Uterus (tissue), 4 donors: Measurements from ENCODE around the gene ZNF12. TPM values are rescaled to one million over a fixed set of nuclear protein-coding genes. Genes with fewer than 3 reads are reported as not detected.

Experiments
- DNase-seq, 2 donors: peaks; one replicate each; pipeline ENCODE4 v3.0.0-alpha.2; 2019 to 2020
- H3K27ac ChIP-seq, 2 donors: fragments of 200-600 bp; sonication (generic); 1 replicate in 1 of 2; 2 replicates in 1 of 2; pipeline ENCODE4 v1.5.1; 2016 to 2018
- H3K27me3 ChIP-seq, 2 donors: fragments of 200-600 bp; sonication (generic); one replicate each; pipeline ENCODE4 v1.5.1; 2018 to 2019; ENCODE audit warnings: control low read depth in 1 of 2
- H3K36me3 ChIP-seq, 2 donors: fragments of 200-600 bp; sonication (generic); one replicate each; pipeline ENCODE4 v1.5.1; 2019; ENCODE audit warnings: control low read depth in 1 of 2
- H3K4me1 ChIP-seq, 2 donors: fragments of 200-600 bp; sonication (generic); one replicate each; pipeline ENCODE4 v1.5.1; 2018 to 2019; ENCODE audit warnings: control low read depth in 1 of 2
- H3K4me3 ChIP-seq, 2 donors: fragments of 200-600 bp; sonication (generic); 1 replicate in 1 of 2; 2 replicates in 1 of 2; pipeline ENCODE4 v1.5.1; 2018 to 2019; ENCODE audit warnings: mild to moderate bottlenecking in 1 of 2
- H3K9me3 ChIP-seq, 2 donors: fragments of 200-600 bp; sonication (generic); one replicate each; pipeline ENCODE4 v1.5.1; 2019; ENCODE audit warnings: control low read depth in 1 of 2
- CTCF ChIP-seq, 4 experiments: fragments of 200-600 bp in 2 of 4; fragments of 450-650 bp in 2 of 4; sonication (generic) in 2 of 4; IDR thresholded peaks; one replicate each; pipeline ENCODE4 v1.5.1; 2016 to 2019; ENCODE audit warnings: antibody characterized with exemption in 4 of 4, mild to moderate bottlenecking in 2 of 4, moderate library complexity in 1 of 4
- POLR2A ChIP-seq, 2 donors: fragments of 450-650 bp; IDR thresholded peaks; one replicate each; pipeline ENCODE4 v1.6.1; 2016; ENCODE audit warnings: antibody characterized with exemption in 2 of 2, mild to moderate bottlenecking in 1 of 2, moderate library complexity in 1 of 2
- intact Hi-C: fragments of 100-400 bp; cut with DNase I; formaldehyde crosslinking; loops from one replicate; pipeline ENCODE4 v1.15.1; 2023; ENCODE audit warnings: low total_unique reads
- total RNA-seq, 4 donors: library from RNA; depleted of rRNA in 3 of 4; stranded (reverse); fragments of >200 nt in 3 of 4; gene quantifications; one replicate each; pipeline versions ENCODE4 v1.1.0 to v1.2.4, GENCODE V29; 2014 to 2023
- donor health status: DM: yes; HTN: yes; CAD: no.

Gene ZNF12
- total RNA-seq, 4 donors from 2014 or later = 23.5 to 54.7 (median 33.9) TPM

- intact Hi-C loops = no loop called here
Measured at GRCh38 chr7:6644728-6645127, 62.0 kb downstream of the ZNF12 start.

GRCh38 chr7:6643915-6644625 is 62.7 kb downstream of the ZNF12 start:
- H3K9me3 ChIP-seq = no peaks in the 10 kb centered on the region
- DNase-seq = no peak
- H3K4me3 ChIP-seq = no peak overlapping the region
- H3K36me3 ChIP-seq = no peaks in the 10 kb centered on the region
- H3K27ac ChIP-seq = no peak overlapping the region
- H3K4me1 ChIP-seq = peaks cover 0 to 3% of the 10 kb centered on the region in 2 donors
- no peaks in the 10 kb centered on the region for H3K27me3 ChIP-seq
- intact Hi-C loops = no loop called here
- no peak for TF ChIP-seq POLR2A (IDR thresholded peaks at IDR 0.05)
- TF ChIP-seq CTCF (IDR thresholded peaks at IDR 0.05) = no peak

More at GRCh38 chr7:6644728-6645127, 62.0 kb downstream of the ZNF12 start:
- Histone ChIP-seq H3K4me1 (no peaks in the 10 kb centered on the region), H3K27ac (no peak overlapping the region), H3K27me3 (no peaks in the 10 kb centered on the region), H3K4me3 (no peak overlapping the region), H3K9me3 (no peaks in the 10 kb centered on the region), H3K36me3 (no peaks in the 10 kb centered on the region)
- DNase-seq = no peak
- TF ChIP-seq POLR2A (IDR thresholded peaks at IDR 0.05) (no peak), CTCF (IDR thresholded peaks at IDR 0.05) (no peak)

- Histone ChIP-seq H3K9me3 (no peaks in the 10 kb centered on the region), H3K36me3 (no peaks in the 10 kb centered on the region), H3K27me3 (no peaks in the 10 kb centered on the region), H3K27ac (no peak overlapping the region), H3K4me1 (peaks cover 0 to 9% of the 10 kb centered on the region in 2 donors), H3K4me3 (no peak overlapping the region)
- TF ChIP-seq POLR2A (IDR thresholded peaks at IDR 0.05) = no peak
- DNase-seq = no peak
- intact Hi-C loops = no loop called here
Measured at GRCh38 chr7:6642861-6643640, 63.7 kb downstream of the ZNF12 start.

- Histone ChIP-seq H3K4me1 (peaks cover 0 to 14% of the 10 kb centered on the region in 2 donors), H3K27me3 (no peaks in the 10 kb centered on the region), H3K27ac (no peak overlapping the region), H3K9me3 (no peaks in the 10 kb centered on the region), H3K4me3 (no peak overlapping the region), H3K36me3 (no peaks in the 10 kb centered on the region)
- no peak for DNase-seq
- intact Hi-C loops = no loop called here
- TF ChIP-seq POLR2A (IDR thresholded peaks at IDR 0.05) (no peak), CTCF (IDR thresholded peaks at IDR 0.05) (no peak)
Measured at GRCh38 chr7:6642239-6642839, 64.4 kb downstream of the ZNF12 start.

- Histone ChIP-seq H3K27me3 (no peaks in the 10 kb centered on the region), H3K4me1 (peaks cover 0 to 14% of the 10 kb centered on the region in 2 donors), H3K36me3 (no peaks in the 10 kb centered on the region), H3K27ac (no peak overlapping the region), H3K9me3 (no peaks in the 10 kb centered on the region), H3K4me3 (no peak overlapping the region)
- intact Hi-C loops = no loop called here
- TF ChIP-seq CTCF (IDR thresholded peaks at IDR 0.05) = no peak
- no peak for TF ChIP-seq POLR2A (IDR thresholded peaks at IDR 0.05)
- DNase-seq = no peak
Measured at GRCh38 chr7:6641305-6642035, 65.3 kb downstream of the ZNF12 start.
